ENCODE results near the gene FAM120B. TPM values are rescaled to one million over a fixed set of nuclear protein-coding genes. Genes with fewer than 3 reads are reported as not detected.

Gene FAM120B
- total and polyA plus RNA-seq, 2 of the 4 experiments (the other 2 are of a cell fraction) = 15.3 to 28.0 TPM

DNA sequence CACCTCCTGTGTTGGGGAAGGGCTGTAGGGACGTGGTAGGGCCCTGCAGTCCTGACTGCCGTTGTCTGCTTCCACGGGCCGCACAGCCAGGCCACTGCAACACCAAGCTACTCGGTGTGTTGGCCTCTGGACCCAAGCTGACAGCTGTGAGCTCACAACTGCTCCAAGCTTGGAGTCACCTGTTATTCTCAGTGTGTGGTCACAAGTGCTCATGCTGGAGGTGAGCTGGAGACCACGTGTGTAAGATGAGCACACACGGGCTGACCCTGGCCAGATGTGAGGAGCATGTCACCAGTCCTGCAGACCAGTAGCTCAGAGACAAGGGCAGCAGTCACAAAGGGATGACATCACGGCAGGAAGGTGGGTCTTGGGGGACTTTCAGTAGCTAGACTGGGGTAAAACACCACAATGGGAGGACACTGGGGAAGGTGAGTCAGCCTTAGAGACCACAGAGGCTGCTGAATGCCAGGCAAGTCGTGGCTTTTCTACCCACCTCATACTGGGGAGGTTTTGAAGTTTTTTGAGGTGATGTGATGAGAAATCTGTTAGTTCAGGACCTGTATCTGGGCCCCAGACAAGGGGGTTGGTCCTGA, 87.3 kb downstream of the FAM120B start:
- no peak overlapping the region for H3K4me2 ChIP-seq (ENCODE audit: low read depth, low read length)
- H3K36me3 ChIP-seq (ENCODE audit: control insufficient read depth, insufficient read depth, low read length) = peaks cover 46% of the 10 kb centered on the region
- no peak overlapping the region for H3K23ac ChIP-seq (ENCODE audit: low read depth, low read length)
- DNase-seq (peak; percentile 19), ATAC-seq (ENCODE audit: low read depth) (no peak)
- H3K27ac ChIP-seq (ENCODE audit: insufficient read depth, low read length) = no peak overlapping the region
- H3K9me3 ChIP-seq (ENCODE audit: control insufficient read depth, insufficient read depth, low read length) = no peaks in the 10 kb centered on the region
- ChIA-PET POLR2A (ENCODE audit: unreplicated experiment) (no interaction called here), CTCF (no interaction called here)
- peaks cover 4 to 6% of the 10 kb centered on the region in 2 experiments; a peak in 1 of 4 replicates for H3K79me1 ChIP-seq (ENCODE audit: low read depth in 1 of 2, low read length in 2 of 2)
- no peak overlapping the region for H3K9ac ChIP-seq (ENCODE audit: low read depth, low read length)
- H3K4me1 ChIP-seq (ENCODE audit: control insufficient read depth, insufficient read depth, low read length) = no peaks in the 10 kb centered on the region
- H3K9me1 ChIP-seq (ENCODE audit: insufficient read depth, low read length) = peaks cover 13% of the 10 kb centered on the region
- no TSS peak for BruUV-seq (replicated peaks)
- H2AK9ac ChIP-seq (replicated peaks; ENCODE audit: low read depth, low read length, poor library complexity) = no peak overlapping the region
- H3K18ac ChIP-seq (ENCODE audit: low read depth, low read length) = no peak overlapping the region
- no peak overlapping the region for H2BK120ac ChIP-seq (ENCODE audit: low read depth, low read length)
- no peak overlapping the region for H2BK20ac ChIP-seq (ENCODE audit: low read depth, low read length)
- H2BK15ac ChIP-seq (ENCODE audit: low read depth, low read length) = no peak overlapping the region
- no peak overlapping the region for H4K8ac ChIP-seq (ENCODE audit: low read depth in 2 of 2, low read length in 2 of 2)
- in situ Hi-C loops (cut with MboI; ENCODE audit: low sequenced_read_pairs) (no loop called here), intact Hi-C loops (cut with micrococcal nuclease) (no loop called here), dilution Hi-C loops (cut with HindIII; ENCODE audit: low sequenced_read_pairs, unreplicated experiment) (no loop called here)
- no peaks in the 10 kb centered on the region for H4K20me1 ChIP-seq (ENCODE audit: insufficient read depth, low read length)
- no peak overlapping the region for H2AK5ac ChIP-seq (ENCODE audit: low read depth, low read length)
- no peak overlapping the region for H3K14ac ChIP-seq (replicated peaks; ENCODE audit: low read depth, low read length)
- TF ChIP-seq RAD21 (IDR thresholded peaks at IDR 0.05; ENCODE audit: low read length) (no peak), MAZ (IDR thresholded peaks at IDR 0.05; ENCODE audit: borderline replicate concordance, low read depth, low read length) (no peak), MAFK (IDR thresholded peaks at IDR 0.05; ENCODE audit: low read depth, low read length) (no peak), BHLHE40 (IDR thresholded peaks at IDR 0.05; ENCODE audit: low read depth, low read length) (no peak), CEBPB (IDR thresholded peaks at IDR 0.05; ENCODE audit: low read depth, low read length) (no peak), MXI1 (IDR thresholded peaks at IDR 0.05; ENCODE audit: borderline replicate concordance, low read depth, low read length) (no peak), RCOR1 (IDR thresholded peaks at IDR 0.05; ENCODE audit: insufficient replicate concordance, low read length) (no peak), RFX5 (IDR thresholded peaks at IDR 0.05; ENCODE audit: low read depth, low read length) (no peak), FOS (IDR thresholded peaks at IDR 0.05; ENCODE audit: low read depth, low read length) (no peak)
- no peak overlapping the region for H2BK5ac ChIP-seq (ENCODE audit: low read depth, low read length, poor library complexity, severe bottlenecking)
- no peak overlapping the region for H3K4me3 ChIP-seq (ENCODE audit: insufficient read depth, low read depth, low read length)
- no peak overlapping the region for H3K4ac ChIP-seq (ENCODE audit: low read depth, low read length)
- 100% methylated on average over 8 of the region's 9 CpGs; no CpG with 5 or more reads in 1 of the 2 experiments for WGBS, 2 experiments (ENCODE audit: extremely low coverage in 2 of 2, insufficient read length in 1 of 2)
- H3K27me3 ChIP-seq (ENCODE audit: control insufficient read depth, insufficient read depth, low read length) = no peaks in the 10 kb centered on the region
- no peak overlapping the region for H3K56ac ChIP-seq (ENCODE audit: extremely low read depth, insufficient read depth, low read length)
- no peak overlapping the region for H4K5ac ChIP-seq (ENCODE audit: low read depth, low read length)
- H4K91ac ChIP-seq (ENCODE audit: insufficient read depth, low read depth, low read length) = no peak overlapping the region
- no peak overlapping the region for H2AFZ ChIP-seq (replicated peaks; ENCODE audit: low read length, poor library complexity)
